COLO829 (cell line): ENCODE measurements around the gene MPG.

ENCODE experiments used
- DNase-seq: peaks from one replicate; pipeline ENCODE4 v3.0.0; 2012; ENCODE audit warnings: low spot score

The MPG gene

GRCh38 chr16:83781-84615 lies 6.0 kb downstream of the MPG start:
- no peak for DNase-seq

- peak; percentile 86 for DNase-seq
Measured at GRCh38 chr16:84718-85406, 6.8 kb downstream of the MPG start.

- DNase-seq, result no peak
Measured at GRCh38 chr16:85407-85782, 7.4 kb downstream of the MPG start.

- DNase-seq, result no peak
Measured at GRCh38 chr16:85865-86264, 7.8 kb downstream of the MPG start.

GRCh38 chr16:86483-86952 lies 8.5 kb downstream of the MPG start:
- DNase-seq, result no peak

GRCh38 chr16:88613-89012 lies 10.6 kb downstream of the MPG start:
- DNase-seq, result no peak

- DNase-seq, result no peak
Measured at GRCh38 chr16:89391-90302, 11.6 kb downstream of the MPG start.

- no peak for DNase-seq
Measured at GRCh38 chr16:91484-91883, 13.5 kb downstream of the MPG start.

GRCh38 chr16:92431-93339 lies 14.7 kb downstream of the MPG start:
- no peak for DNase-seq

- DNase-seq, result no peak
Measured at GRCh38 chr16:94918-95265, 16.9 kb downstream of the MPG start.

- peak; percentile 95 for DNase-seq
Measured at GRCh38 chr16:96935-97381, 18.9 kb downstream of the MPG start.

GRCh38 chr16:97822-98221 lies 19.8 kb downstream of the MPG start:
- DNase-seq, result no peak

- no peak for DNase-seq
Measured at GRCh38 chr16:100989-101388, 23.0 kb downstream of the MPG start.

GRCh38 chr16:101586-101985 lies 23.6 kb downstream of the MPG start:
- DNase-seq, result no peak

GRCh38 chr16:102060-102855 lies 24.2 kb downstream of the MPG start:
- peak; percentile 93 for DNase-seq

- DNase-seq, result no peak
Measured at GRCh38 chr16:104355-104754, 26.3 kb downstream of the MPG start.

- no peak for DNase-seq
Measured at GRCh38 chr16:104928-105327, 26.9 kb downstream of the MPG start.

GRCh38 chr16:105521-105920 lies 27.5 kb downstream of the MPG start:
- no peak for DNase-seq

GRCh38 chr16:106623-107324 lies 28.7 kb downstream of the MPG start:
- DNase-seq, result peak; percentile 77
